G401.6 (cell line): ENCODE results near the gene RTBDN.
"Not testable (repeated sequence)": the region's sequence is repeated elsewhere in the genome, so short reads cannot be mapped to it uniquely, and the experiment has no call there.

Source experiments
- FAIRE-seq: peaks from 2 replicates; lab custom pipeline; 2012; peaks lifted over from hg19 to GRCh38; lab: Jason Lieb, UNC

The RTBDN gene

DNA sequence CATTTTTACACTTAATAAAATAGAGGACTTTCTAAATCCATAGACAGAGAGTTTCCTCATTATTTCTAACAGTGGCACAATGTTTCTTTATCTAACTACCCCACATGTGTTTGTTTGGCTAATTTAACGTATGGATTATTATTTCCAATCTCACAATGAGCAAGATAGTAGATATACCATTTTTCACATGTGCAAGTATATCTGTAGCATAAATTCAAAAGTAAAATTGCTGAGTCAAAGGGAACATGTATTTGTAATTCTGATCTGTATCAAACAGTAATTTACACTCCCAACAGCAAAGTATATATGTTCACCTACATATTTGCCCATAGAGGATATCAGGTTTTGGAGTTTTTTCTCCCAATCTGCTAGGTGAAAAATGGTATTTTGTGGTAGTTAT lies 22.3 kb upstream of the RTBDN start:
- FAIRE-seq: no peak

GRCh38 chr19:12847159-12848139 lies 13.1 kb upstream of the RTBDN start:
- FAIRE-seq: no peak

GRCh38 chr19:12846613-12847012 lies 12.2 kb upstream of the RTBDN start:
- not testable (repeated sequence) for FAIRE-seq

GRCh38 chr19:12843999-12844732 lies 9.8 kb upstream of the RTBDN start:
- FAIRE-seq: no peak

GRCh38 chr19:12843328-12843727 lies 8.9 kb upstream of the RTBDN start:
- no peak for FAIRE-seq

DNA sequence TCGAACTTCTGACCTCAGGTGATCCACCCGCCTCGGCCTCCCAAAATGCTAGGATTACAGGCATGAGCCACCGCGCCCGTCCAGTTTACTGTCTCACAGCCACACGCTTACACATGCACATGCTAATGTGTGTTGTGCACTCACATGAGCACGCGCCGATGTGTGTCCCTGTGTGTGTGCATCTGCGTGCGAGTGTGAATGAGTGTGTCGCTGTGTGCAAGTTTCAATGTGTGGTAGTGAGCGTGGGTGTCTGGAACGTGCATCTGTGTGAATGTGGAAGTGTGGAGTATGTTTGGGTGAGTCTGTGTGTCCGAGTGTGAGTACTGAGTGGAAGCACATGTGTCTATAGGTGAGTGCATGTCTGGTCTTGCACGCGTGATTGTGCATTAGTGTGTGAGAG lies 8.1 kb upstream of the RTBDN start:
- FAIRE-seq: no peak

DNA sequence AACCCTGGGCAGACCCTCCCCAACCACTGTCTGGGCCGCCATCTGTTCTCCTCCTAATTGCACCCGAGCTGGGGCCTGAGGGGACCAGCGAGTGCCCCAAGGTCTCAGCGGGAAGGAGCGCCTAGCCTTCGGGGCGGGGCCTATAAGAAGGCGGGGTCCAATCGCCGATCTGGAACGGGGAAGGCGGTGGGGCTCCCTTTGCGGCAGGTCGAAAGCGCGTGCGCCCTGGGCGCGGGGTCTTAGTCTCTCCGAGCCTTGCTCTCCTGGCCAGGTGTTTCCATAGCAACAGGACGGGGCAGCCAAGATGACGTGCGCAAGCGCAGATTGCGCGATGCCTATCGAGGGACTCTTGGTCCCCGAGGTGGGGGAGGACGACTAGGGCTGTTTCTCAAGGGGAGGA lies 6.7 kb upstream of the RTBDN start:
- no peak for FAIRE-seq

GRCh38 chr19:12840091-12841079 lies 6.0 kb upstream of the RTBDN start:
- peak; percentile 90 for FAIRE-seq

DNA sequence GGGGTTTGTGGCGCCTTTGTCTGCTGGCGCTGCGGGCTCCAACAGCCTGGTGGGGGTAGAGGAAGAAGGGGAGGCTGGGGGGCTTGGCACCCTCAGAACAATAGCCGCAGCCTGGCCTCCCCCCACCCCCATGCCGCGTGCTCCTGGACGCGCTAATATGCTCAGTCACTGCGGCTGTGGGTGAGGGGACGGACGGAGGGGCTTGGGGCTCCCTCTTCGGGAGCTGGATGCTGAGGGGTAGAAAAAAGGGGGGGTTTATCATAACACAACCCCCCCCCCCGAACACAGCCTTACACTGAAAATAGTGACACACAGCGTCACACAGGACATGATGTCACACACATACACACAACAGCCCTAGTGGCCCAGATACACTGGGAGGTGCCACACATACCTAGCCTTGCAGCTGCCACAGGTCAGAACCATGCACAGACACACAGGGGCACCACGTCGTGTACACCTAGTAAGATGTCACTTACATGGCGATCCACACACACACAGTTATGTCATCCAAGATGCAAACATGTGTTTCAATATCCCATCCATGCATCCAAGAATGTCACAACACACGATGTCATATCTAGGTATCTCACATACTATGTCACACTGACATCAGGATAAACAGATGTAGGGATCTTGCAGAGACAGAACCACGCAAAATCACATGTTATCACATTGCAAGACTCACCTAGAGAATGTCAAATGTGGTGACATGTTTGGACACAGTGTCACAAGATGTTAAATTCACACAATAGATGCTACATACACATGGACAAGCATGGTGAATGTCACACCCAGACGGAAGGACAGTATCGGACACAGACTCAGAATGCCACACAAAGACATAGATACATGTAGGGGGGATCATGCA lies 4.7 kb upstream of the RTBDN start:
- FAIRE-seq: no peak

GRCh38 chr19:12838182-12838885 lies 4.0 kb upstream of the RTBDN start, which contains the start of gene MAST1:
Gene MAST1 (plus strand): TSS chr19:12838515. CDS start chr19:12838573, 58 bp downstream.
- FAIRE-seq: no peak

DNA sequence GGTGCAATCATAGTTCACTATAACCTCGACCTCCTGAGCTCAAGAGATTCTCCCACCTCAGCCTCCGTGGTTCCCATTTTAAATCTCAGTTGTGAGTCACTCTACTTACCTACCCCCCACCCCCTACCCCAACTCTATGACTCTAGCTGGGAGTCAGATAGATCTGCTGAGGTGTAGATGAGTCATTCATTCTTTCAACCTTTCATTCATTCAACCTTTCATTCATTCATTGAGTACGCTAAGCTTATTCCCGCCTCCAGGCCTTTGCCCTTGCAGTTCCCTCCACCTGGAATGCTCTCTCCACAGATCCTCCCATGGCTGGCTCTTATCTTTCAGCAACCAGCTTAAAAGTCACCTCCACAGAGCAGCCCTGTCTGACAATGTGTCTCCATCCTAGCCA lies 2.8 kb upstream of the RTBDN start:
- no peak for FAIRE-seq

- no peak for FAIRE-seq
Measured at GRCh38 chr19:12836529-12836863, 2.1 kb upstream of the RTBDN start.

DNA sequence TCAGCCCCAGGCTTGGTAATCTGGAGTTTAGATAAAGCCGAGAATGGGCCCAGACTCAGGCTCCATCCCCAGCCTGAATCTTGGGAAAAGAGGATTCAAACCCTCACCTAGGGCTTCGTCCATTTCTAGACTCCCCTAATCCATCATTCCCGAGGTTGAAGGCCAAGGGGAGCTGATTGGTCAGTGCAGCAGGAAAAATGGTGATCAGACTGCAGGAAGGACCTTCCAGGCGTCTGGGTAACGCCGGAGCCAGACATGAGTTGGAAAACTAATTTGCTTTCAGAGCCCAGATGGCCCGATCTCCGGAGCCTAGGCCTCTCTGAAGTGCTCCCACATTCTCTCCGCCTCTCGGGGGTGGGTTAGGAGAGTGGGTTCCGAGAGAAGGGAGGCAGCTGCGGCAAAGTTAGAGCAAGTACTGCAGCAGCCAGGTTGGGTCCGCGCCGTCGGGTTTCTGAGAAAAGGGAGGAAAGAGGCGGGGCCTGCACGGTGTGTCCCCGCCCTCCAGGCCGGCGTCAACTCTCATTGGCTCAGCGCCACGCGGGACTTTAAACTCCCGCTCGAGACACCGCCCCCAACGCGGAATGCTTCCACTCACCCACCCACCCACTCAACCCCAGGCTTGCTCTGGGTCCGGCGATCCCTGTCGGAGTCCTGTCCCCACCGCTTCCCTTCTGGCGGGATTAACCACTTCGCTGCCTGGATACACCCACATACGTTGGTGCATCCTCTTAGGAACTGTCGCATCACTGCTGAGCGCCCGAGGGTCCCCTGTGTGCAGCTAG lies 788 bp upstream of the RTBDN start:
- no peak for FAIRE-seq

GRCh38 chr19:12833738-12834565 lies 427 bp downstream of the RTBDN start:
- FAIRE-seq: no peak

GRCh38 chr19:12833418-12833737 lies 1.0 kb downstream of the RTBDN start:
- no peak for FAIRE-seq

DNA sequence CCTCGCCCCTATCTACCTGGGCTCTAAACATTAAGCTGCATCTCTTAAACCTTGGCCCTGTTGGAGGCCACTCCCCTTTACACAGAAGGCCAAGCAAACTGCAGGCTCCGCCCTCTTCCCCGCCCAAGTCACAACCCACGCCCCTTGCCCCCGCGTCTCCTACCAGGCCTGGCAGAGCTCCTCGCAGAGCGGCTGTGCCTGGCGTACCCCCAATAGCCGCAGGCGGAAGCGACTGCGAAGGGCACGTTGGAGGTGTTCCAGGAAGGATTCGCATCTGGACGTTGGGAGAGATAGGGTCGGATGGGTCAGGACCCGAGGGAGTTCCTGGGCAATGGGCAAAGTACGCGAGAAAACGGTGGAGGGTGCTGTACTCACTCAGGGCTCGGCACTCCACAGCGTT lies 5.9 kb downstream of the RTBDN start:
- FAIRE-seq: no peak

DNA sequence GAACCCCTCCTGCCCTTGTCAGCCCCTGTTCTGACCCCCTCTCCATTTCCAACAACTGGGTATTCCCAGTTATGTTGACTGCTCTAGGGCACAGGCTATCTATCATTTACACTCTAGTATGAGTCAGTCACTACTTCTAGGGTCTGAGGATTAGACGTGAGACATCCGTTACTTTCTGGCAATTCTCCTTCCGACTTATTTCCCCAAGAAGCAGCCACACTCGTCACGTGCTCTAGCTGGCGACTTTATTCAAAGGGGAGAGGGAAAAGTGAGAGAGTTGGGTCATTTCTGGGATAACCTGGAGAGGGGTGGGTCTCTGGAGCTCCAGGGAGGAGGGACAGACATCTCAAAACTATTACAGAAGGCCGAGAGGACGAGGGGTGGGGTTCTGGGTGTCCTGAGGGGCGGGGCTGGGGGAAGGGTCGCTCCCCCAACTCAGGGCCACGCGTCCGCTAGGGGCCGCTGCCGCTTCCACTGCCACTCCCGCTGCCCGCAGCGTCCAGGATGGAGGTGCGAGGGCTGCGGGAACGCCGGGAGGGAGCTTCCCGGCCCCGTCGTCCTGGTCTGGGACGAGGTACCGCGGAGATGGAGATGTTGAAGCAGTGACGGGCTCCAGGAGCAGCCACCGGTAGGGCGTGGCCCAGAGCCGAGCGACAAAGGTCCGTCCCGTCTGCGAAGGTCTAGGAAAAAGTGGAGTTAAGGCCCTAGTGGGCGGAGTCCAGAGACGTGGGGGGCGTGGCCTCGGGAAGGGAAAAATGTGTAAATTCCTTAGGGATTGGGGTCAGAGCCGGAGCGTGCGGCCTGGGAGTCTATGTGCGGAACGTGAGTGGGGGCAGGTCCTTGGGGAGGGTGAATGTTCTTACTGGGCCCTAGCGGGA lies 8.9 kb downstream of the RTBDN start:
- FAIRE-seq: no peak

- no peak for FAIRE-seq
Measured at GRCh38 chr19:12821761-12822160, 12.6 kb downstream of the RTBDN start.
